Limb (tissue), 2 donors: Measurements from ENCODE around the gene SMS.
"Not testable (repeated sequence)": the region's sequence is repeated elsewhere in the genome, so short reads cannot be mapped to it uniquely, and the experiment has no call there.

ENCODE experiments used
- DNase-seq, 2 donors: peaks; one replicate each; pipeline ENCODE4 v3.0.0-alpha.2; 2016; ENCODE audit errors: extremely low spot score in 2 of 2

Gene SMS

GRCh38 chrX:21950557-21950956 is 10.0 kb downstream of the SMS start:
- not testable (repeated sequence) for DNase-seq

GRCh38 chrX:21952624-21953023 is 12.1 kb downstream of the SMS start:
- no peak for DNase-seq

- not testable (repeated sequence) for DNase-seq
These were observed 12.8 kb downstream of the SMS start for GRCh38 chrX:21953195-21953830.

DNA sequence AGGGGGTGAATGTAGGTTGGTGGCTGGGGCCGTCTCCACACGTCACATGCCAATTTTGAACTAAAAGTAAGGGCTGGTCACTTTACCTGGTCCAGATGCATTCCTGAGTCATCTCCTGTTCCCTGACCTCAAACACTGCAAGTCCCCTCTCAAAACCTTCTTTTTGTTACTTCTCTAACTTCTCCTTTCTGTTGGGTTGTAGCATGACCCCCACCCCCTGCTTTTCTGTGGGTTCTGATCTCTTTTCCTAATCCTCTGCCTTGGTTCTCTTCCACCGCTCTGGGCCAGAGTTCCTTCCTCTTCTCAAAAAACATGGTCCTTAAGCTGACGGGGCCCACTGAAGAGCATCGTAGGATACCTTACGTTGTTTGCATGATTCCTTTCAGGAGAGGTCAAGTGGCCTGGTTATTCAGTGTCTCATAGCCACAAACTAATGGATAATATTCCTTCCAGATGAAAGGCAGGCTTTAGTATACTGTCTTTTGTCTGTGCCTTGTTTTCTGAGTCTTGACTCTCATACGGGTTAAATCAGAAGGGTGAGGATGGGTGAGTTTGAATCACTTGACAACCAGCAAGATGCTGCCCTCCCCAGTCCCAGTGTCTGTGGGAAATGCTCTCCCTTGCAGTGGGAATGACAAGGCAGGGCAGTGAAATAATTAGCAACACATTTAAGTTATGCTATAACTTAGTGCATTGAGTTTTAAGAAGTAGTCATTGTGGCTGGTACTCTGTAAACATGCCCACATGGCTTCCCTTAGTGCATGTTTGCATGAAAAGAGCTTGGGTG is 15.1 kb downstream of the SMS start:
- DNase-seq, result no peak

DNA sequence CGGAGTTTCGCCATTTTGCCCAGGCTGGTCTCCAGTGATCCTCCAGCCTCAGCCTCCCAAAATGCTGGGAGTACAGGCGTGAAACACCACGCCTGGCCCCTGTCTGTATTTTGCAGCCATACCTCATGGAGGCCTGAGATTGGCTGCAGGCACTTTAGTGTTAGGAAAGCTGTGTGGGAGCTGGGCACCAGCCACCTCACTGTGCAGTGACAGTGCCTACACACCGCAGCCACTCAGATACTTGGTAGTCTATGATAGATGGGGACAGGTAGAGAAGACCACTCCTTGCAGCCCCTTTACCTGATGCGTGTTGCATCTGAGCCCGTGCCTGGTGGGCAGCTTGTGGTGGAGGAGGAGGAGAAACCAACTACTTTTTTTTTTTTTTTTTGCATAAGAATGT is 16.3 kb downstream of the SMS start:
- DNase-seq, result no peak

- no peak for DNase-seq
These were observed 17.7 kb downstream of the SMS start for GRCh38 chrX:21958187-21958586.

GRCh38 chrX:21958916-21959315 is 18.4 kb downstream of the SMS start:
- no peak for DNase-seq

DNA sequence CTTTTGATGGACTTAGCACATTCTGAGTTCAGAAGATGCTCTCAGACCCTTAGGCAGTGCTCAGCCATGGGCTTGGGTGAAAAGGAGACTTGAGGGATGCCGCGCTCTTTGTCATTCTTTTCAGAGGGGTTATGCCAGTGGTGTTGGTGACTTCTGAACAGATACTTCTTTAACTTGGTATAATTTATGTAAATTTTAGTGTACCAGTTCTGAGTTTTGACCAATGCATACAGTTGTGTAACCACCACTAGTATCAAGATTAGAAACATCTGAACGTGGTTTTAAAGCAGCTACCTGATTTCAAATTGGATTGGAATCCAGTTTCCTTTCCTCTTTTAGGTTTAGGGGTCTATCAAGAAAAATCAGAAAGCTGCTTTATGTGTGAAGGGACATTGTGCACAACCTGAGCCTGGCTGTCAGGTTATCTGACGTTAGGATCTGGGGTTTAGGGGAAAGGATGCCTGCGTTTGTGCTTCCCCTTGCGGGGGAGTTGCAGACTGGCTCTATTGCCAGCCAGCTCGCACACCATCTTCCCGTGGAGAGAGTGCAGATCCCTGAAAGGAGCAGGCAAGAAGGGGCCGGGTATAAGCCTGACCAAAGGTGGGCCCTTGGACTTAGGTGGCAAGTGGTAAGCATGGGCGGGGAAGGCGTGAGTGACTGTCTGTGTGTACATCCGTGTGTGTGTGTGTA is 19.0 kb downstream of the SMS start:
- no peak for DNase-seq

DNA sequence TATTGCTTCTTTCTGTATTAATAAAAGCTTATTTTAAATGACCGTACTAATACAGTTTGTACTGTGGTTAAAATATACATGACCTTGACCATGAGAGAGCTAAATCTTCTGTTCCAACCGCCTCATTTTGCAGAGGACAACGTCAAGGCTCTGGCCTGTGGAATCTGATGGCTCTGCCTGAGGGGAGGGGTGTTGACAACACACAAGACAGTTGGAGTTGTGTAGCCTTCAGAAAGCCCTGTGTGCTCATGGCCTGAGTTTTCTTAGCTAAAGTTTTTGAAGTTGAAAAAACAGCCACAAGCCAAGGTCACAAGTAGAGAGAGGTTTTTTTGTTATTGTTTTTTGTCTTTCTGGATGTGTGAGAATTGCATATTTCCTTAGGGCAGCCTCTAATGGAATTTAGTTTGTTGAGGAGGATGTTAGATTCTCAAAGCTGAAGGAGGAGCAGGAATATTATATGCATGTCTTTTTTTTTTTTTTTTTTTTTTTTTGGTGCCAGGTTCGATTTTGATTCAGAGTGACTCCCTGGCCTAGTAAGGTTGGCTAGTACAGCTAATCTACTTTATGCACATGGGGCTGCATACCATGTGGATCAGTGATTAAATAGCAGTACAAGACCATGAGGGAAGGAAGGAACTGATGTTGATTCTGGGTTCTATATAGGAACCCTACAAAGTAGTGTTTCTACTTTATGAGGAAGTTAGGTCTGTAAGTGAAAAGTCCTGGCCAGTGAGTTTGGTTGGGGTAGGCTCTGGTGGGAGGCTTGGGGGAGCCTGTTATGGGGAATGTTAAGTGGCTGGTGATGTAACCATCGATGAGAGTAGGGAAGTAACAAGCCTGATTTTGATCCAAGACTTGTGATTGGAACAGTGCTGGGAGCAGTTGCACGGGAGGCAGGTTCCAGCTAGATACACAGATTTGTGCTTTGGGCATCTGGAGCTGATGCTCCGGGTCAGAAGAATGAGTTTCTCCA is 20.3 kb downstream of the SMS start:
- DNase-seq, result no peak

GRCh38 chrX:21962361-21962760 is 21.9 kb downstream of the SMS start:
- DNase-seq, result no peak

GRCh38 chrX:21963269-21963668 is 22.8 kb downstream of the SMS start:
- DNase-seq, result no peak

DNA sequence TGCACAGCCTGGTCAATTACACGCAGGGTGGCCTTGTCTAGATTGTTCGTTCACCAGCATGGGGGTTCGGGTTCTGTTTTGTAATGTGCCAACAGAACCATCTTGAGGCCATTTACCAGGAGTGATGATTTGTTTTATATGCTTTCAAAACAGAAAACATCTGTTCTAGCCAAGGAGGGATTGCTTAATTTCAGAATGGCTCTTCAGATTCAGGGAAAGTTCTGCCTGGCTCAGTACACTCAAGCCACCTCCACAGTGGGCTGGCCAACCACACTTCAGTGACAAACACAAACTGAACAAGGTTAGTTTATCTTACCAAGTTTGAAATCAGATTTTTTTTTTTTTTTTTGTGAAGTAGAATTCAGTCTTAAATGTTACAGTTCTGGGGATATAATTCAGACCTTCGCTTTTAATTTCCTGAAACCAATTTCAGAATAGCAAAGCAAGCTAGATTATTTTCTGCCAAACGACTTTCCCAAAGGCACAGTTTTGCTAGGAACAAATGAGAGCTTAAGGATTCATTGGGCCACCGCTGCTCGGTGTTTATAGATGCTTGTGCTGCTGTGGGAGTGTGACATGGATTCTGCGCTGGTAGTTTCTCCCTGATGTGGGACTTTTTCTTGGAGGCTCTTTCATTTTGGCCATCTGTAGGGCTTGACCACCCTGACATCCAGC is 23.4 kb downstream of the SMS start:
- no peak for DNase-seq

DNA sequence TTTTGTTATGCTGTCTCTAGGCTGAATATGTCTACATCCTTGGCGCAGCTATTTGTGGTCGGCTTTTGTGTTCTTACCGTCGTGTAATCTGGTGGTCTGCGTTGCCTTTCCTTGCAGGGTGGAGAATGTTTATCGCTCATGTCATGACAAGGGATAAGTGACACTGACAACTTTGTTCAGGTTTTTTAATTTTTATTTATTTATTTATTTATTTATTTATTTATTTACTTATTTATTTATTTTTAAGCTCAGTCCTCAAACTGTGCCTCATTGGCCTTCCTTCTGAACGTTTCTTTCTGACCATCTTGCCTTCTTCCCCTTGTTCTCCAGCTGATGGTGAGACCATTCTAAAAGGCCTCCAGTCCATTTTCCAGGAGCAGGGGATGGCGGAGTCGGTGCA is 26.4 kb downstream of the SMS start:
- DNase-seq, result no peak

GRCh38 chrX:21968333-21968732 is 27.8 kb downstream of the SMS start:
- DNase-seq, result no peak

DNA sequence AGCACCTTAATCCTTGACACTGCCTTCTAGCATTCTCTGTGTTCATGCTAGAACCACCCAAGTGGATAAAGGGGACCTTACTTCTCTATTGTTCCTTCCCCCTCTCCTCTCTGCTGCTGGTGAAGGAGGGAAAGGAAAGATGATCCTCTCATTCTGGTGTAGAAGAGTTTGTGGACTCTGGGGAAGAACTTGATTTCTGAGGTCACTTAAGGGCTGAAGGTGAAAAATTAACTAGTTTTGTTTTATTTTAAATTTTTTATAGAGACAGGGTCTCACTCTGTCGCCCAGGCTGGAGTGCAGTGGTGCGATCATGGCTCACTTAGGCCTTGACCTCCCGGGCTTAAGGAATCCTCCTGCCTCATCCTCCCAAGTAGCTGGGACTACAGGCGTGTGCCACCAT is 29.8 kb downstream of the SMS start:
- DNase-seq, result no peak

GRCh38 chrX:21972046-21972445 is 31.5 kb downstream of the SMS start:
- DNase-seq, result no peak

- no peak for DNase-seq
These were observed 32.2 kb downstream of the SMS start for GRCh38 chrX:21972721-21973120.

DNA sequence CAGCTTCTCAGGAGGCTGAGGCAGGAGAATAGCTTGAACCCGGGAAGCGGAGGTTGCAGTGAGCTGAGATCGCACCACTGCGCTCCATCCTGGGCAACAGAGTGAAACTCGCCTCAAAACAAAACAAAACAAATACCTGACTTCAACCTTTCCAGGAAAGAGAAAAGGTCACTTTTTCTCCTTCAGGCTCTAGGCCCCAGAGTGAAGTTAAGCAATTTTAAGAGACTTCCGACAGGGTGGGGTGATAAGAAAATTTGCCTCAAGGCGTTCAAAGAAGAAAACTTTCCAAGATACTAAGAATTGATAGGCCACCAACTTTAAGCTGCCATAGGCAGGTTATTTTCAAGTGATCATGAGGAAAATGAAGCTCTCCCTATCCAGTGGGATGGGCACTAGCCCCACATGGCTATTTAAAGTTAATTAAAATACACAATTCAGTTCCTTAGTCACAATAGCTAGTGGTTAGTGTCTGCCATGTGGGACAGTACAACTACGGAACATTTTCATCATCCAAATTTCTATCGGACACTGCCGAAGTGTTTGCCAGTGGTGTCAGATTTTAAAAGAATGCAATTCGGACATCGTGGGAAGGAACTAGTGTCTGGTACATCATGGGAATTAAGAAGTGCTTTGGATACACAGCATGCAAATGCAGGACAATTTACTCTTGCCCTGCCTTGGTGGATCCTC is 33.0 kb downstream of the SMS start:
- DNase-seq, result no peak

DNA sequence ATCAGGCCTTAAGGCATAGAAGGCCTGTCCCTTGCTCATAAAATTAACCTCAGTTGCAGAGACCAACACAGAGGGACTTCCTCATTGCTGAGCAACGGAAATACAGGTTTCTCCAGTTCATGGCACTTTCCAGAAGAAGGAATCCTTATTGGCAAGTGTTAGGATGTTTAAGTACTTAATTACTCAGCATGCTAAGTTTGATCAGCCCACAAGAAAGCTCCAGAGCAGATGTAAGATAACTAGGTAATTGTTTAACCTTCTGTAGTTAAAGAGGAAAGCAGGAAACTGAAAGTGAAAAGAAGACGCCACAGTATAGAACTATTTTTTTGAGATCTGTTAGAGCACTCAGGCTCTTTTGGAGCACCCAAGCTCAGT is 33.5 kb downstream of the SMS start:
- DNase-seq, result no peak

- no peak for DNase-seq
These were observed 34.7 kb downstream of the SMS start for GRCh38 chrX:21975242-21975641.
